SK-N-SH (cell line): ENCODE results near the gene IP6K1. TPM values are rescaled to one million over a fixed set of nuclear protein-coding genes. Genes with fewer than 3 reads are reported as not detected.

Source experiments
- CTCF ChIA-PET: fragments of 300-600, 350-600 bp; formaldehyde crosslinking; extraction: SDS; loops from one replicate; lab custom pipeline; 2021; lab: Yijun Ruan, JAX
- POLR2A ChIA-PET: fragments of 350-600 bp; sonication (Branson Sonifier 250); formaldehyde crosslinking; extraction: SDS; loops from one replicate; lab custom pipeline; 2020; ENCODE audit warnings: antibody characterized with exemption, inconsistent platforms; lab: Yijun Ruan, JAX
- DNase-seq: peaks from one replicate; pipeline ENCODE4 v3.0.0; 2012
- H2AFZ ChIP-seq: fragments of 200-600 bp; sonication (generic); 2 replicates; pipeline ENCODE4 v1.8.1; 2016; ENCODE audit warnings: antibody characterized with exemption, mild to moderate bottlenecking, low read depth
- H3F3A ChIP-seq: fragments of 200-600 bp; sonication (generic); replicated peaks from 2 replicates; pipeline ENCODE3; 2016; ENCODE audit warnings: antibody characterized with exemption, mild to moderate bottlenecking; ENCODE audit not compliant: insufficient read depth
- H3K27ac ChIP-seq, 2 experiments: fragments of 200-500 bp in 1 of 2; fragments of 200-600 bp in 1 of 2; sonication (Bioruptor generic) in 1 of 2; sonication (generic), shearing (Covaris generic) in 1 of 2; 2 replicates each; pipeline versions ENCODE4 v1.5.1 to v1.6.1; 2014 to 2016; ENCODE audit warnings: low read depth in 2 of 2, inconsistent platforms in 1 of 2, low read length in 1 of 2, mild to moderate bottlenecking in 1 of 2, mixed read lengths in 1 of 2
- H3K27me3 ChIP-seq: fragments of 200-600 bp; sonication (generic), shearing (Covaris generic); 2 replicates; pipeline ENCODE4 v1.6.1; 2016; ENCODE audit warnings: mixed run types; ENCODE audit not compliant: insufficient read depth
- H3K36me3 ChIP-seq, 2 experiments: fragments of 200-500 bp in 1 of 2; fragments of 200-600 bp in 1 of 2; sonication (Bioruptor generic) in 1 of 2; sonication (generic) in 1 of 2; replicated peaks in 1 of 2; 2 replicates each; pipeline versions ENCODE3 to v1.5.1; 2014 to 2016; ENCODE audit warnings: low read length in 1 of 2, mild to moderate bottlenecking in 1 of 2; ENCODE audit not compliant: insufficient read depth in 2 of 2, control insufficient read depth in 1 of 2
- H3K4me1 ChIP-seq, 2 experiments: fragments of 200-500 bp in 1 of 2; fragments of 200-600 bp in 1 of 2; sonication (Bioruptor generic) in 1 of 2; sonication (generic), shearing (Covaris generic) in 1 of 2; 2 replicates each; pipeline versions ENCODE4 v1.5.1 to v1.6.1; 2014 to 2016; ENCODE audit warnings: low read depth in 1 of 2, low read length in 1 of 2, mixed run types in 1 of 2; ENCODE audit not compliant: insufficient read depth in 2 of 2, control insufficient read depth in 1 of 2
- H3K4me2 ChIP-seq: fragments of 200-600 bp; sonication (generic), shearing (Covaris generic); 2 replicates; pipeline ENCODE4 v1.6.1; 2017; ENCODE audit warnings: mixed run types
- H3K4me3 ChIP-seq, 2 experiments: fragments of 200-500 bp in 1 of 2; fragments of 200-600 bp in 1 of 2; sonication (Bioruptor generic) in 1 of 2; sonication (generic), shearing (Covaris generic) in 1 of 2; 2 replicates each; pipeline versions ENCODE4 v1.5.1 to v1.8.1; 2014 to 2016; ENCODE audit warnings: low read depth in 2 of 2, inconsistent platforms in 1 of 2, low read length in 1 of 2, mild to moderate bottlenecking in 1 of 2, mixed read lengths in 1 of 2, moderate library complexity in 1 of 2
- H3K79me2 ChIP-seq: fragments of 200-600 bp; sonication (generic); 2 replicates; pipeline ENCODE4 v1.8.1; 2017; ENCODE audit warnings: mild to moderate bottlenecking; ENCODE audit not compliant: insufficient read depth
- H3K9ac ChIP-seq: fragments of 200-600 bp; sonication (generic); 2 replicates; pipeline ENCODE4 v1.6.1; 2017; ENCODE audit warnings: mixed run types
- H3K9me2 ChIP-seq: fragments of 200-600 bp; sonication (generic); 2 replicates; pipeline ENCODE4 v1.6.1; 2017; ENCODE audit warnings: mixed run types
- H3K9me3 ChIP-seq: fragments of 200-600 bp; sonication (generic); 2 replicates; pipeline ENCODE4 v1.6.1; 2017; ENCODE audit warnings: mixed run types, mild to moderate bottlenecking, moderate library complexity
- H4K20me1 ChIP-seq: fragments of 200-600 bp; sonication (generic); 2 replicates; pipeline ENCODE4 v1.6.1; 2017; ENCODE audit warnings: mild to moderate bottlenecking, mixed run types; ENCODE audit not compliant: insufficient read depth
- CHD2 ChIP-seq: fragments of 150-350 bp; IDR thresholded peaks from 2 replicates; pipeline ENCODE4 v1.6.1; 2018; ENCODE audit warnings: low read length; ENCODE audit not compliant: partially characterized antibody
- CTCF ChIP-seq: fragments of 200-600 bp; sonication (generic); IDR thresholded peaks from 2 replicates; pipeline ENCODE4 v1.6.1; 2017; ENCODE audit warnings: antibody characterized with exemption, mild to moderate bottlenecking, moderate library complexity
- EP300 ChIP-seq, 2 experiments: IDR thresholded peaks; 2 replicates each; pipeline versions ENCODE4 v1.4.0 to v1.6.1; 2012; ENCODE audit warnings: borderline replicate concordance in 1 of 2, low read depth in 1 of 2, low read length in 1 of 2
- EZH2phosphoT487 ChIP-seq: fragments of 200-600 bp; sonication (generic); IDR thresholded peaks from 2 replicates; pipeline ENCODE4 v1.6.1; 2017; ENCODE audit warnings: low read depth, mixed run types, mild to moderate bottlenecking, antibody characterized with exemption, moderate library complexity, borderline replicate concordance
- FOSL2 ChIP-seq: IDR thresholded peaks from 2 replicates; pipeline ENCODE4 v1.4.0; 2012; ENCODE audit warnings: low read depth, mild to moderate bottlenecking, moderate library complexity, borderline replicate concordance
- GABPA ChIP-seq: IDR thresholded peaks from 2 replicates; pipeline ENCODE4 v1.4.0; 2012; ENCODE audit warnings: low read depth, mild to moderate bottlenecking
- MXI1 ChIP-seq: IDR thresholded peaks from 2 replicates; pipeline ENCODE4 v1.6.1; 2012; ENCODE audit warnings: mild to moderate bottlenecking, low read depth, low read length, improper control_type of control experiment
- NRF1 ChIP-seq: IDR thresholded peaks from 2 replicates; pipeline ENCODE4 v1.6.1; 2012; ENCODE audit warnings: low read depth, mild to moderate bottlenecking, low read length
- PBX3 ChIP-seq: IDR thresholded peaks from 2 replicates; pipeline ENCODE4; 2012
- RAD21 ChIP-seq: IDR thresholded peaks from 2 replicates; pipeline ENCODE4 v1.6.1; 2012; ENCODE audit warnings: mild to moderate bottlenecking, low read length
- RFX5 ChIP-seq: IDR thresholded peaks from 2 replicates; pipeline ENCODE4 v1.6.1; 2012; ENCODE audit warnings: mild to moderate bottlenecking, improper control_type of control experiment, low read length
- SMC3 ChIP-seq: IDR thresholded peaks from 2 replicates; pipeline ENCODE4 v1.6.1; 2012; ENCODE audit warnings: low read depth, low read length, improper control_type of control experiment
- TCF12 ChIP-seq: IDR thresholded peaks from 2 replicates; pipeline ENCODE4 v1.4.0; 2012
- TEAD4 ChIP-seq: IDR thresholded peaks from 2 replicates; pipeline ENCODE4 v1.4.0; 2012; ENCODE audit warnings: mild to moderate bottlenecking, borderline replicate concordance; ENCODE audit not compliant: insufficient read depth
- WGBS: methylation state at CpG from one replicate; pipeline ENCODE4 v1.1.6; 2017; ENCODE audit warnings: low lambda C conversion rate; 5-methylcytosine and 5-hydroxymethylcytosine counted together
- polyA plus RNA-seq, 3 experiments: library from polyadenylated mRNA; depleted of rRNA; stranded (reverse); fragments of >200 nt; gene quantifications; 2 replicates each; pipeline ENCODE4 v1.2.3, GENCODE V29; 2012

The IP6K1 gene
- polyA plus RNA-seq, 1 of the 3 experiments (the other 2 are of a cell fraction) = 23.3 TPM

GRCh38 chr3:49703956-49704355 lies 82.4 kb downstream of the IP6K1 start:
- no peak overlapping the region for H3K9ac ChIP-seq
- no peaks in the 10 kb centered on the region for H3K9me2 ChIP-seq
- no peak overlapping the region for H2AFZ ChIP-seq
- ChIA-PET POLR2A (no interaction called here), CTCF (interaction anchor here (0.6 to 8.1 kb wide), 8 partner anchors 8 to 196 kb away, joined by 3 to 76 read pairs (median 4); partner anchors contain the start of genes AMIGO3, MST1 and RNF123)
- no peaks in the 10 kb centered on the region for H3K9me3 ChIP-seq
- H3K4me1 ChIP-seq = no peaks in the 10 kb centered on the region
- no peaks in the 10 kb centered on the region for H3K79me2 ChIP-seq
- no peak for TF ChIP-seq MXI1
- no peak for TF ChIP-seq NRF1
- TF ChIP-seq RFX5 = no peak
- no peak for TF ChIP-seq EZH2phosphoT487
- no peak for TF ChIP-seq GABPA
- H4K20me1 ChIP-seq = no peaks in the 10 kb centered on the region
- H3K27ac ChIP-seq = no peak overlapping the region
- no peaks in the 10 kb centered on the region for H3K27me3 ChIP-seq
- 97% methylated on average over 7 of the region's 7 CpGs for WGBS
- peaks cover 0 to 29% of the 10 kb centered on the region in 2 experiments for H3K36me3 ChIP-seq
- no peak for DNase-seq
- H3K4me3 ChIP-seq = no peak overlapping the region
- H3F3A ChIP-seq = no peaks in the 10 kb centered on the region
- no peak overlapping the region for H3K4me2 ChIP-seq

- TF ChIP-seq CTCF (peak; percentile 70), NRF1 (no peak), EP300 (IDR thresholded peaks at IDR 0.05; ENCODE audit: borderline replicate concordance in 1 of 2, low read depth in 1 of 2, low read length in 1 of 2) (no peak), SMC3 (peak; percentile 67), RAD21 (peak; percentile 77)
- Histone ChIP-seq H3K9me2 (no peaks in the 10 kb centered on the region), H3K27me3 (no peaks in the 10 kb centered on the region), H3K79me2 (no peaks in the 10 kb centered on the region), H3F3A (no peaks in the 10 kb centered on the region), H3K36me3 (peaks cover 0 to 34% of the 10 kb centered on the region in 2 experiments), H3K4me3 (no peak overlapping the region), H3K4me2 (no peak overlapping the region), H4K20me1 (no peaks in the 10 kb centered on the region), H3K4me1 (no peaks in the 10 kb centered on the region), H3K27ac (no peak overlapping the region), H3K9me3 (no peaks in the 10 kb centered on the region), H3K9ac (no peak overlapping the region), H2AFZ (no peak overlapping the region)
- 45% methylated on average over 8 of the region's 14 CpGs for WGBS
- DNase-seq = peak; percentile 92
- POLR2A ChIA-PET = interaction anchor here (0.6 kb wide), 1 partner anchor 16 kb away, joined by 3 read pairs; the partner anchor contains the start of gene AMIGO3
- CTCF ChIA-PET = interaction anchor here (0.6 to 8.1 kb wide), 9 partner anchors 9 to 202 kb away, joined by 3 to 76 read pairs (median 4); partner anchors contain the start of genes AMIGO3, MST1 and RNF123
These were observed 82.9 kb downstream of the IP6K1 start for GRCh38 chr3:49703443-49703927.

GRCh38 chr3:49702672-49703071 lies 83.7 kb downstream of the IP6K1 start:
- no peaks in the 10 kb centered on the region for H3K79me2 ChIP-seq
- no peak overlapping the region for H3K4me3 ChIP-seq
- WGBS = 88% methylated on average over 10 of the region's 11 CpGs
- H3K4me1 ChIP-seq = no peaks in the 10 kb centered on the region
- H3F3A ChIP-seq = no peaks in the 10 kb centered on the region
- POLR2A ChIA-PET = no interaction called here
- no peak overlapping the region for H3K27ac ChIP-seq
- no peaks in the 10 kb centered on the region for H4K20me1 ChIP-seq
- no peak overlapping the region for H3K9ac ChIP-seq
- DNase-seq = no peak
- peaks cover 0 to 42% of the 10 kb centered on the region in 2 experiments for H3K36me3 ChIP-seq
- no peaks in the 10 kb centered on the region for H3K27me3 ChIP-seq
- no peaks in the 10 kb centered on the region for H3K9me3 ChIP-seq
- H2AFZ ChIP-seq = no peak overlapping the region
- TF ChIP-seq TCF12 (no peak), TEAD4 (no peak), PBX3 (no peak), FOSL2 (no peak), SMC3 (no peak), CHD2 (no peak), CTCF (no peak), RFX5 (no peak)
- CTCF ChIA-PET = interaction anchor here (0.6 to 8.1 kb wide), 8 partner anchors 9 to 289 kb away, joined by 3 to 76 read pairs (median 4); partner anchors contain the start of genes AMIGO3, MST1 and RNF123
- H3K4me2 ChIP-seq = no peak overlapping the region
- no peaks in the 10 kb centered on the region for H3K9me2 ChIP-seq
